HepG2 (cell line): ENCODE measurements around the gene ODC1. TPM values are rescaled to one million over a fixed set of nuclear protein-coding genes. Genes with fewer than 3 reads are reported as not detected.
A peak's percentile ranks its signal among the peaks of the same experiment; 100 is the strongest.

ENCODE experiments used
- CEBPG ChIP-seq: IDR thresholded peaks from 2 replicates; pipeline ENCODE4 v1.6.1; 2016
- DMAP1 ChIP-seq: IDR thresholded peaks from 2 replicates; pipeline ENCODE4 v1.6.1; 2016
- DNMT1 ChIP-seq: sonication (generic); formaldehyde crosslinking; IDR thresholded peaks from 2 replicates; pipeline ENCODE4 v1.5.1; 2020; ENCODE audit warnings: mild to moderate bottlenecking, missing genetic modification reagents
- FOSL2 ChIP-seq: sonication (generic); formaldehyde crosslinking; IDR thresholded peaks from 2 replicates; pipeline ENCODE4 v1.4.0; 2020; ENCODE audit warnings: missing genetic modification reagents
- HNRNPLL ChIP-seq: fragments of 200-400 bp; formaldehyde crosslinking; IDR thresholded peaks from 2 replicates; pipeline ENCODE4 v1.6.1; 2017; ENCODE audit warnings: mild to moderate bottlenecking, low read depth, low read length; ENCODE audit not compliant: poor library complexity, severe bottlenecking
- KDM3A ChIP-seq: IDR thresholded peaks from 2 replicates; pipeline ENCODE4 v1.6.1; 2018; ENCODE audit warnings: low read depth, missing compliant biosample characterization
- RFXANK ChIP-seq: IDR thresholded peaks from 2 replicates; pipeline ENCODE4 v1.6.1; 2016
- SAFB2 ChIP-seq: sonication (generic); formaldehyde crosslinking; IDR thresholded peaks from 2 replicates; pipeline ENCODE4 v1.5.1; 2020; ENCODE audit warnings: missing genetic modification reagents, low read depth, mild to moderate bottlenecking, borderline replicate concordance
- SMARCC2 ChIP-seq: fragments of 450-650 bp; IDR thresholded peaks from 2 replicates; pipeline ENCODE4 v1.6.1; 2017; ENCODE audit warnings: antibody characterized with exemption, mild to moderate bottlenecking
- TCF7L2 ChIP-seq: IDR thresholded peaks from 2 replicates; pipeline ENCODE4 v1.6.1; 2011; ENCODE audit warnings: mild to moderate bottlenecking, low read depth, low read length, moderate library complexity
- ZNF441 ChIP-seq: sonication (generic); formaldehyde crosslinking; IDR thresholded peaks from 2 replicates; pipeline ENCODE4 v1.7.0; 2021; ENCODE audit warnings: missing genetic modification reagents, borderline replicate concordance
- ZNF570 ChIP-seq: sonication (generic); formaldehyde crosslinking; IDR thresholded peaks from 2 replicates; pipeline ENCODE4 v1.4.0; 2020; ENCODE audit warnings: mild to moderate bottlenecking, missing genetic modification reagents, borderline replicate concordance
- polyA plus RNA-seq, 8 experiments: library from polyadenylated mRNA; depleted of rRNA in 3 of 8; stranded (reverse) in 7 of 8; unstranded in 1 of 8; fragments of >200 nt; fragmentation: Illumina TruSeq in 4 of 8; extraction: Trizol in 4 of 8; gene quantifications; 2 replicates each; pipeline versions ENCODE4 v1.2.1 to v1.2.3, GENCODE V29; 2011 to 2016; ENCODE audit warnings: low read depth in 4 of 8, missing spikeins in 1 of 8, mixed read lengths in 1 of 8; ENCODE audit not compliant: insufficient read depth in 1 of 8
- total RNA-seq, 5 experiments: library from RNA; depleted of rRNA; stranded (reverse); fragments of >200 nt; fragmentation: Illumina TruSeq; extraction: Trizol; gene quantifications; 2 replicates each; pipeline ENCODE4 v1.2.3, GENCODE V29; 2016; ENCODE audit warnings: low read depth in 1 of 5
- TF ChIP-seq, protein P1 (sequence below): sonication (generic); formaldehyde crosslinking; IDR thresholded peaks from 2 replicates; pipeline ENCODE4 v1.4.0; 2020; ENCODE audit warnings: missing genetic modification reagents, borderline replicate concordance
- TF ChIP-seq, protein P2 (sequence below), 2 experiments: sonication (generic) in 1 of 2; formaldehyde crosslinking in 1 of 2; IDR thresholded peaks; 2 replicates each; pipeline versions ENCODE4 v1.6.1 to v1.9.0; 2014 to 2022; ENCODE audit warnings: antibody characterized with exemption in 1 of 2, borderline replicate concordance in 1 of 2, inconsistent platforms in 1 of 2, low read depth in 1 of 2, missing genetic modification reagents in 1 of 2
- TF ChIP-seq, protein P3 (sequence below): IDR thresholded peaks from 2 replicates; pipeline ENCODE4 v1.6.1; 2016; ENCODE audit warnings: missing compliant biosample characterization, missing genetic modification reagents, borderline replicate concordance
- TF ChIP-seq, protein P4 (sequence below): sonication (generic); formaldehyde crosslinking; IDR thresholded peaks from 2 replicates; pipeline ENCODE4 v1.5.1; 2020; ENCODE audit warnings: missing genetic modification reagents, mild to moderate bottlenecking, borderline replicate concordance

Gene ODC1
- total and polyA plus RNA-seq, 2 of the 13 experiments (the other 11 are each of a cell fraction or from before 2014, with no cell fraction given) = 142 to 371 TPM

DNA sequence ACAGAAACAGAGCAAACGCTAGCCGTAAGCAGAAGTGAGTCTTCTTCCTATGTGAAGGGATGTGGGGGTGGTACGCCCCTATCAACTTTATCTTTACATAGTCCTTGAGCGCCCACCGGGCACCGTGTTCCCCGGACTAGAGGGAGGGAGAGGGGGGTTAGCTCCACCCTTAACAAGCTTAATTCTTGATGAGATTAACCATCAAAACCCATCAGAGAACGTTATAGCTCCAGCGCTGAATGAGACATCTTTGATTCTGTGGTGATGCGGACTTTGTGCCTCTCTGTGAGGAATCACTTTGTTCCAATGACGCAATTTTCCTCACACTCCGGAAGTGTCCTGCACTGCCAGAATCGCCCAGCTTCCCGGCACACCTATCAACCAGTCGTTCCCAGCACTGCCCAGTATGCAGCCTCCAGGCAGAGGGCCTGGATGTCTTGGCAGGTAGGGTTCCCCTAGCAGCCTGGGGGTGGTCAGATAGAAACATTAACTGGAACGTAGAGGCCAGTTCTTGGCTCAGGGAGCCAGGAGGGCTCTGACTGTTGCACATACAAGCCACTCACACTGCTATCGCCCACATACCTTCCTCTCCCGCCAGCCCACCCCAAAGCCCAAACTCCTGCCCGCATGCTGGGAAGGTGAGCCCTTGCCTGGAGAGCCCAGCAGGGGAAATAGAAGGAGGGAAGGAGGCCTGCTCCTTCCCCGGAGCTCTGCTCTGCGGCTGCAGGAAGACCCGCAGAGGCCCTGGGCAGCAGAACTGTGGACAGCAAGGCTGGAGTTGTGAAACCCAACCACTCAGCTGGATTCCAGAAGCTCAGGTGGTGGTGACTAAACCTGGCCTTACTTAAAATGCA lies 1.9 kb upstream of the ODC1 start (continued):
- TF ChIP-seq, protein P1, sequence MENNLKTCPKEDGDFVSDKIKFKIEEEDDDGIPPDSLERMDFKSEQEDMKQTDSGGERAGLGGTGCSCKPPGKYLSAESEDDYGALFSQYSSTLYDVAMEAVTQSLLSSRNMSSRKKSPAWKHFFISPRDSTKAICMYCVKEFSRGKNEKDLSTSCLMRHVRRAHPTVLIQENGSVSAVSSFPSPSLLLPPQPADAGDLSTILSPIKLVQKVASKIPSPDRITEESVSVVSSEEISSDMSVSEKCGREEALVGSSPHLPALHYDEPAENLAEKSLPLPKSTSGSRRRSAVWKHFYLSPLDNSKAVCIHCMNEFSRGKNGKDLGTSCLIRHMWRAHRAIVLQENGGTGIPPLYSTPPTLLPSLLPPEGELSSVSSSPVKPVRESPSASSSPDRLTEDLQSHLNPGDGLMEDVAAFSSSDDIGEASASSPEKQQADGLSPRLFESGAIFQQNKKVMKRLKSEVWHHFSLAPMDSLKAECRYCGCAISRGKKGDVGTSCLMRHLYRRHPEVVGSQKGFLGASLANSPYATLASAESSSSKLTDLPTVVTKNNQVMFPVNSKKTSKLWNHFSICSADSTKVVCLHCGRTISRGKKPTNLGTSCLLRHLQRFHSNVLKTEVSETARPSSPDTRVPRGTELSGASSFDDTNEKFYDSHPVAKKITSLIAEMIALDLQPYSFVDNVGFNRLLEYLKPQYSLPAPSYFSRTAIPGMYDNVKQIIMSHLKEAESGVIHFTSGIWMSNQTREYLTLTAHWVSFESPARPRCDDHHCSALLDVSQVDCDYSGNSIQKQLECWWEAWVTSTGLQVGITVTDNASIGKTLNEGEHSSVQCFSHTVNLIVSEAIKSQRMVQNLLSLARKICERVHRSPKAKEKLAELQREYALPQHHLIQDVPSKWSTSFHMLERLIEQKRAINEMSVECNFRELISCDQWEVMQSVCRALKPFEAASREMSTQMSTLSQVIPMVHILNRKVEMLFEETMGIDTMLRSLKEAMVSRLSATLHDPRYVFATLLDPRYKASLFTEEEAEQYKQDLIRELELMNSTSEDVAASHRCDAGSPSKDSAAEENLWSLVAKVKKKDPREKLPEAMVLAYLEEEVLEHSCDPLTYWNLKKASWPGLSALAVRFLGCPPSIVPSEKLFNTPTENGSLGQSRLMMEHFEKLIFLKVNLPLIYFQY = peak; percentile 63; the same call in 1 of the 2 replicates
- no peak for TF ChIP-seq ZNF441 (CRISPR knock-in tag)
- no peak for TF ChIP-seq ZNF570
- peak; percentile 84 for TF ChIP-seq DMAP1 (CRISPR knock-in tag)
- TF ChIP-seq, protein P2, sequence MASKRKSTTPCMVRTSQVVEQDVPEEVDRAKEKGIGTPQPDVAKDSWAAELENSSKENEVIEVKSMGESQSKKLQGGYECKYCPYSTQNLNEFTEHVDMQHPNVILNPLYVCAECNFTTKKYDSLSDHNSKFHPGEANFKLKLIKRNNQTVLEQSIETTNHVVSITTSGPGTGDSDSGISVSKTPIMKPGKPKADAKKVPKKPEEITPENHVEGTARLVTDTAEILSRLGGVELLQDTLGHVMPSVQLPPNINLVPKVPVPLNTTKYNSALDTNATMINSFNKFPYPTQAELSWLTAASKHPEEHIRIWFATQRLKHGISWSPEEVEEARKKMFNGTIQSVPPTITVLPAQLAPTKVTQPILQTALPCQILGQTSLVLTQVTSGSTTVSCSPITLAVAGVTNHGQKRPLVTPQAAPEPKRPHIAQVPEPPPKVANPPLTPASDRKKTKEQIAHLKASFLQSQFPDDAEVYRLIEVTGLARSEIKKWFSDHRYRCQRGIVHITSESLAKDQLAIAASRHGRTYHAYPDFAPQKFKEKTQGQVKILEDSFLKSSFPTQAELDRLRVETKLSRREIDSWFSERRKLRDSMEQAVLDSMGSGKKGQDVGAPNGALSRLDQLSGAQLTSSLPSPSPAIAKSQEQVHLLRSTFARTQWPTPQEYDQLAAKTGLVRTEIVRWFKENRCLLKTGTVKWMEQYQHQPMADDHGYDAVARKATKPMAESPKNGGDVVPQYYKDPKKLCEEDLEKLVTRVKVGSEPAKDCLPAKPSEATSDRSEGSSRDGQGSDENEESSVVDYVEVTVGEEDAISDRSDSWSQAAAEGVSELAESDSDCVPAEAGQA (IDR thresholded peaks at IDR 0.05; ENCODE audit: low read depth) = peak; percentile 93
- TF ChIP-seq, protein P2 (CRISPR knock-in tag; IDR thresholded peaks at IDR 0.05; ENCODE audit: borderline replicate concordance) = no peak
- TF ChIP-seq SAFB2 (CRISPR knock-in tag) = no peak; the same call in 1 of the 2 replicates
- peak; percentile 85 for TF ChIP-seq FOSL2
- TF ChIP-seq, protein P3, sequence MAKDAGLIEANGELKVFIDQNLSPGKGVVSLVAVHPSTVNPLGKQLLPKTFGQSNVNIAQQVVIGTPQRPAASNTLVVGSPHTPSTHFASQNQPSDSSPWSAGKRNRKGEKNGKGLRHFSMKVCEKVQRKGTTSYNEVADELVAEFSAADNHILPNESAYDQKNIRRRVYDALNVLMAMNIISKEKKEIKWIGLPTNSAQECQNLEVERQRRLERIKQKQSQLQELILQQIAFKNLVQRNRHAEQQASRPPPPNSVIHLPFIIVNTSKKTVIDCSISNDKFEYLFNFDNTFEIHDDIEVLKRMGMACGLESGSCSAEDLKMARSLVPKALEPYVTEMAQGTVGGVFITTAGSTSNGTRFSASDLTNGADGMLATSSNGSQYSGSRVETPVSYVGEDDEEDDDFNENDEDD = peak; percentile 72; the same call in 1 of the 2 replicates
- peak; percentile 99 for TF ChIP-seq CEBPG
- no peak for TF ChIP-seq SMARCC2
- 0 out of 2 replicates have a peak, but pooled peaks have one; percentile 31 for TF ChIP-seq DNMT1 (CRISPR knock-in tag)
- TF ChIP-seq TCF7L2 = no peak
- TF ChIP-seq KDM3A (CRISPR knock-in tag) = peak; percentile 90; the same call in 1 of the 2 replicates
- peak; percentile 86 for TF ChIP-seq RFXANK (CRISPR knock-in tag)
- TF ChIP-seq, protein P4, sequence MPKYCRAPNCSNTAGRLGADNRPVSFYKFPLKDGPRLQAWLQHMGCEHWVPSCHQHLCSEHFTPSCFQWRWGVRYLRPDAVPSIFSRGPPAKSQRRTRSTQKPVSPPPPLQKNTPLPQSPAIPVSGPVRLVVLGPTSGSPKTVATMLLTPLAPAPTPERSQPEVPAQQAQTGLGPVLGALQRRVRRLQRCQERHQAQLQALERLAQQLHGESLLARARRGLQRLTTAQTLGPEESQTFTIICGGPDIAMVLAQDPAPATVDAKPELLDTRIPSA (CRISPR knock-in tag) = no peak
- peak; percentile 26 for TF ChIP-seq HNRNPLL
